T47D (cell line): ENCODE measurements around the gene KAZN.

Experiments
- DNase-seq, 2 experiments: peaks; one replicate each; pipeline versions ENCODE4 v3.0.0 to v3.0.0-alpha.2; 2011 to 2012; ENCODE audit warnings: low read depth in 1 of 2, low spot score in 1 of 2
- JUND ChIP-seq: IDR thresholded peaks from 2 replicates; pipeline ENCODE4 v1.6.1; 2012; ENCODE audit warnings: low read depth
- in situ Hi-C: cut with HindIII; loops from 2 replicates; pipeline ENCODE4 v1.10.0; 2016; ENCODE audit warnings: low sequenced_read_pairs, low pct_unique_long_range_greater_than_20kb

Gene KAZN

DNA sequence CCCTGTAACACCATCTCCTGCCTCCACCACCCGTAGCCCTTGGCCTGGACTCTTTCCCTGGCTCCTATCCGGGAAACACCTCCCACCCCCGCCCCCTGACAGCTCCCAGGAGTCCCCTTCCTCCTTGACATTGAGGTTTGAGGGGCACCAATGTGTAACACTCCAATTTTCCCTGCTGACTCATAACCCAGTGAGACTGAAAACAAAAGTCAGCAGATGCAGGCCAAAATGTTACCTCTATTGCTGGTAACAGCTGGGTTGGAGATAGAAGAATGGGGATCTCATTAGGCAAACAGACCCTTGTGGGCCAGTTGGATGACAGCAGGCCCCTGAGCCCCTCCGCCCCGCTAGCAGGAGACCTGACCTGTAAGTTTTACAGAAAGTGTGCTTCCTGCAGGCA is 237.2 kb downstream of the KAZN start:
- in situ Hi-C loops, result no loop called here
- no peak for TF ChIP-seq JUND

DNA sequence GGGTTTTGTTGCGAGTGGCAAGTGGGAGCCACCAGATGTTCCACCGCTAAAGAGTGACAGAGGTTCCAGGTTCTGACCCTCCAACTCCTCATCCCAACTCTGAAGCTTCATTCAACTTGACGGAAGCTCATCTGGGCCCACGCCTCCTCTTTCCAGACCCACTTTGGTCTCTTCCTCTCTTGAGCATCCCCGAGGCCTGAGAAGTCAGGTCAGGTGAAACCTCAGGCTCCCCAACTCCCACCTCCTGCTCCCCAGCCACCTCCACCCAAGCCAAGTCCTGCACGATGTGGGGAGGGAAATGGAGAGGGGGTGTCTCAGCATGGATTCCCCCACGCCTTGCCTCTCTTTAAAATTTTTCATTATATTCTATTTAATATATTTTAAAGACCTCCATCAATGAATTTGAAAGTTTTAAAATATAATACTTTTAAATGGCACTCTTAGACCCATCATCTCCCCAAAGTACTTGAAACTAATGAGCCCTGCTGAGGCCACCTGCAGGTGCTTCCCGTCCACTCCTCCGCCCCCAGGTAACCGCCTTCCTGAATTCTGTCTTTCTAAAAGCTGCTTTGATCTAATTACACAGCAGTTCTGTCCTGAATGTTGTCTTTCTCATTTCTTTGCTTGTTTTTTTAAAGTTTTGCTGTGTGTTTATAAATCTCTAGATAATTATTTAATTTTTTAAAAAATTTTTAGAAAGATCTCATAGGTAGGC is 238.1 kb downstream of the KAZN start:
- TF ChIP-seq JUND, result no peak
- in situ Hi-C loops, result no loop called here
- no peak for DNase-seq

More for the DNA sequence above, 237.2 kb downstream of the KAZN start:
- DNase-seq, result no peak

- no peak for DNase-seq
- in situ Hi-C loops, result no loop called here
- TF ChIP-seq JUND, result no peak
Measured at GRCh38 chr1:14840374-14840773, 241.9 kb downstream of the KAZN start.

DNA sequence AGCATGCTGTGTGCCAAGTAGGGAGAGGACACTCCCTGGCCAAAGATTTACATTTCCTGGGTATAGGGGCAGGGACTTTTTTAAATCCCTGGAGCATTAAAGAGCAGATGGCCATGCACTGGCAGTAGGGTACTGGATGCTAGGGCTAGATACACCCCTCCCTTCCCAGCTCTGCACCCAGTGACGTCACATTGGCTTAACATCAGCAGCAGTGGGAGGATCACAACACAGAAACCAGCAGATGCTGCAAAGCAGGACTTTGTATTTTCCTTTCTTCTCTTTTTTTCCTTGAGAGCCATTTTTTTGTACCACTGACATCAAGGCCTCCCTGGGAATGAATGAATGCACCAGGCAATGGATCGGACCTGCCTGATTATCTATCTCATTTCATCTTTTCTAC is 243.0 kb downstream of the KAZN start:
- TF ChIP-seq JUND, result no peak
- DNase-seq, result no peak
- in situ Hi-C loops, result no loop called here

GRCh38 chr1:14841951-14842350 is 243.5 kb downstream of the KAZN start:
- TF ChIP-seq JUND, result no peak
- DNase-seq, result no peak
- in situ Hi-C loops, result no loop called here

GRCh38 chr1:14842361-14842760 is 243.9 kb downstream of the KAZN start:
- no peak for DNase-seq

GRCh38 chr1:14842891-14843290 is 244.4 kb downstream of the KAZN start:
- no peak for TF ChIP-seq JUND
- no peak for DNase-seq
- in situ Hi-C loops, result no loop called here

More at GRCh38 chr1:14842361-14842760, 243.9 kb downstream of the KAZN start:
- TF ChIP-seq JUND, result no peak
- in situ Hi-C loops, result no loop called here

- TF ChIP-seq JUND, result no peak
- no peak for DNase-seq
- in situ Hi-C loops, result no loop called here
Measured at GRCh38 chr1:14843525-14843924, 245.0 kb downstream of the KAZN start.

DNA sequence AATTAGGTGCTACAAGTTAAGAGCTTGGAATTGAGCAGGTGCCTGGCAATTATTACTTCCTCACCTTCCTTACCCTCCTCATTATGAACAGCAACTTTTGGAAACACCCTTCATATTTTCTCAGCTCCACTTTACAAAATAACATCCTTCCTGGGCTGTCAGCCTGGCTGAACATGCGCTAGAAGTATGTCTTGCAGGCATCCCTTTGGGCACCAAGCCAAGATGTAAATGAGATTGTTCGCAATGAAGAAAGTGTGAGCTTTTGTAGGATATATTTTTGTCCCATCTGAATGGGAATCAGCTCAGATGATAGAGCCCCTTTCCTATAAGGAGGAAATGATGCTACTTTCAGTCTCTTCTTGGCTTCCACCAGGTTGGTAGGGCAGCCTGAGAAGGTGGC is 245.9 kb downstream of the KAZN start:
- no peak for DNase-seq
- TF ChIP-seq JUND, result no peak
- in situ Hi-C loops, result no loop called here

- DNase-seq, result no peak
- in situ Hi-C loops, result no loop called here
- TF ChIP-seq JUND, result no peak
Measured at GRCh38 chr1:14844923-14845617, 246.6 kb downstream of the KAZN start.

DNA sequence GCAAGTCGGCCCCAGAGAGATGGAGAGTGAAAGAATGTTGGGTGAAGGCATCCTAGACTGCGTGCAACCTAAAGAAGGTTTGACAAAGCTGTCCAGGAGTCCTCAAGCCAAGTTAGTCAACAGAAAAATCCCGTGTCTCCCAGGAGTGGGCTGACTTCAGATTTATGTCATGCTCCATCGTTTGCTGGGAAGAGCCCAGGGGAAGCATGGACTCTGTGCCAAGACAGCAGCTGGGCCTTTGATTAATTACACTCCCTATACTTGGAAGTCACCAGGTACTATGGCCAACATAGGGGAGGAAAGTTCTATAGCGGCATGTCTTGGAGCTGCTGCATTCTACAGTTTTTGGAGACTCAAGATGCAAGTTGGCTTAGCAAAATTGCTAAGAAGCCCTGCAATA is 247.4 kb downstream of the KAZN start:
- no peak for TF ChIP-seq JUND
- in situ Hi-C loops, result no loop called here
- DNase-seq, result no peak

GRCh38 chr1:14846688-14847087 is 248.2 kb downstream of the KAZN start:
- TF ChIP-seq JUND, result no peak
- in situ Hi-C loops, result no loop called here
- no peak for DNase-seq

DNA sequence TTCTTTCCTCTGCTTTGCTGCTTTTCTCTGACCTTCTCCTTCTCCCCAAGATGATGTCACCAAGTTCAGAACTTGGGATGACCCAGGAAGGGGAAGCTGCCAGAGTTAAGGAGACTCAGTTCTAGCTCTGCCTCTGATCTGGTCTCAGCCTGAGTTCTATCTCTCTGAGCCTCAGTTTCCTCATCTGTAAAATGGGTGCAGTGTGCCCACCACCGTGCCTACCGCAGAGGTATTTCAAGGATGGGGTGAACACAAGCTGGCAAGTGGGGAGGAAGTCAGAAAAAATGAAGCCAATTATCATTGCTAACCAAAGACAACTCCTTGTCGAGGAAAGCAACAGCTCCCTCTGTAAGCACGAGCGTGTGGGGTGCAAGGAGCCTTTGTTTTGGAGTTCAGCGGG is 249.7 kb downstream of the KAZN start:
- no peak for TF ChIP-seq JUND
- no peak for DNase-seq
- in situ Hi-C loops, result no loop called here

DNA sequence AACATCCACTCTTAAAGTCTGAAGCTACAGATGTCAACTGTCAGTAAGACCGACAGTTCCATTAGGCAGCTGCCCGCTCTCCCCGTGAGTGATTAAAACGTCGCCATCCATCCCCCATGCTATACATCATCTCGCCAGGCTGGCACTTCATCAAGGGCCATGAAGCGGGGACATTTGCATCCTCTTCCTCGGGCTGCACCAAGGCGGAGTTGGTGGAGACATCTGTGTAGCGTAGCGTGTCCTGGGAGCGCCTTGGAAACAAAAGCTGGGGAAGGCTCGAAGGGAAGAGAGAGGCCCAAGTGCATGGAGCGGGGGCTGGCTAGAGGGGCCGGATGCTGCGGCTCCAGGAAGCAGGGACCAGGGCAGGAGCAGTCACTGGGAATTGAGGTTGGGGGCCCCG is 250.1 kb downstream of the KAZN start:
- TF ChIP-seq JUND, result no peak
- in situ Hi-C loops, result no loop called here
- no peak for DNase-seq
